Keratinocyte (primary cell): Measurements from ENCODE around the gene USP35. TPM values are rescaled to one million over a fixed set of nuclear protein-coding genes. Genes with fewer than 3 reads are reported as not detected.
A peak's percentile ranks its signal among the peaks of the same experiment; 100 is the strongest.

Experiments
- DNase-seq: peaks from one replicate; pipeline ENCODE4 v3.0.0-alpha.2; 2011; ENCODE audit warnings: low read depth, missing footprints, low spot score
- FAIRE-seq: peaks from 2 replicates; lab custom pipeline; 2011; peaks lifted over from hg19 to GRCh38; lab: Jason Lieb, UNC
- H2AFZ ChIP-seq: 2 replicates; pipeline ENCODE4 v1.6.0; 2012; ENCODE audit warnings: low read length, control low read depth, inconsistent platforms; ENCODE audit not compliant: control insufficient read depth
- H3K27ac ChIP-seq: 2 replicates; pipeline ENCODE4 v1.5.1; 2011; ENCODE audit warnings: low read length; ENCODE audit not compliant: control insufficient read depth, insufficient read depth
- H3K27me3 ChIP-seq: 3 replicates; pipeline ENCODE4 v1.6.0; 2011; ENCODE audit warnings: low read length; ENCODE audit not compliant: control insufficient read depth, insufficient read depth; ENCODE audit errors: extremely low read depth
- H3K36me3 ChIP-seq, 2 experiments: 2 replicates in 1 of 2; 3 replicates in 1 of 2; pipeline ENCODE4 v1.5.1; 2011; ENCODE audit warnings: low read length in 2 of 2, mild to moderate bottlenecking in 1 of 2; ENCODE audit not compliant: control insufficient read depth in 2 of 2, insufficient read depth in 2 of 2; ENCODE audit errors: extremely low read depth in 1 of 2
- H3K4me1 ChIP-seq: 3 replicates; pipeline ENCODE4 v1.5.1; 2011; ENCODE audit warnings: low read length; ENCODE audit not compliant: control insufficient read depth, insufficient read depth; ENCODE audit errors: extremely low read depth
- H3K4me2 ChIP-seq: 3 replicates; pipeline ENCODE4 v1.6.0; 2011; ENCODE audit warnings: low read depth, low read length; ENCODE audit not compliant: control insufficient read depth, insufficient read depth; ENCODE audit errors: extremely low read depth
- H3K4me3 ChIP-seq, 3 experiments: fragments of 200-600 bp in 1 of 3; sonication (generic) in 1 of 3; 2 replicates in 2 of 3; 3 replicates in 1 of 3; pipeline ENCODE4 v1.5.1; 2011 to 2016; ENCODE audit warnings: low read length in 3 of 3, mild to moderate bottlenecking in 3 of 3, control low read depth in 2 of 3, inconsistent platforms in 1 of 3, low read depth in 1 of 3, mixed read lengths in 1 of 3, mixed run types in 1 of 3, moderate library complexity in 1 of 3; ENCODE audit not compliant: control insufficient read depth in 2 of 3, insufficient read depth in 2 of 3; ENCODE audit errors: extremely low read depth in 1 of 3
- H3K79me2 ChIP-seq: 2 replicates; pipeline ENCODE4 v1.6.0; 2012; ENCODE audit warnings: low read length; ENCODE audit not compliant: control insufficient read depth, insufficient read depth
- H3K9ac ChIP-seq: 3 replicates; pipeline ENCODE4 v1.6.0; 2011; ENCODE audit warnings: low read length; ENCODE audit not compliant: control insufficient read depth, insufficient read depth; ENCODE audit errors: extremely low read depth
- H3K9me1 ChIP-seq: 3 replicates; pipeline ENCODE4 v1.6.0; 2011; ENCODE audit warnings: low read length; ENCODE audit not compliant: control insufficient read depth, insufficient read depth; ENCODE audit errors: extremely low read depth
- H3K9me3 ChIP-seq: 2 replicates; pipeline ENCODE4 v1.5.1; 2012; ENCODE audit warnings: low read depth, low read length; ENCODE audit not compliant: control insufficient read depth
- H4K20me1 ChIP-seq: 3 replicates; pipeline ENCODE4 v1.6.0; 2011; ENCODE audit warnings: low read length; ENCODE audit not compliant: control insufficient read depth, insufficient read depth; ENCODE audit errors: extremely low read depth
- CTCF ChIP-seq, 3 experiments: IDR thresholded peaks in 1 of 3; conservative IDR thresholded peaks in 1 of 3; optimal IDR thresholded peaks in 1 of 3; 2 replicates in 2 of 3; 3 replicates in 1 of 3; pipeline versions ENCODE3 to v1.5.1; 2011; ENCODE audit warnings: low read length in 3 of 3, mild to moderate bottlenecking in 3 of 3, moderate library complexity in 2 of 3, control low read depth in 1 of 3, inconsistent platforms in 1 of 3; ENCODE audit not compliant: insufficient read depth in 2 of 3; ENCODE audit errors: extremely low read depth in 1 of 3
- EZH2 ChIP-seq: IDR thresholded peaks from one replicate; pipeline ENCODE4 v1.6.1; 2012; ENCODE audit warnings: inconsistent platforms, mild to moderate bottlenecking, low read length, moderate library complexity
- dilution Hi-C: fragments of 300-500 bp; cut with MboI; formaldehyde crosslinking; loops from one replicate; pipeline ENCODE4 v1.7.0; 2020; ENCODE audit warnings: low sequenced_read_pairs; ENCODE audit not compliant: extremely low pct_ligation_motif_present
- polyA plus RNA-seq, 5 experiments: library from polyadenylated mRNA; depleted of rRNA in 3 of 5; stranded (reverse) in 3 of 5; stranded (forward) in 1 of 5; unstranded in 1 of 5; fragments of >200 nt; gene quantifications; 1 replicate in 1 of 5; 2 replicates in 3 of 5; 3 replicates in 1 of 5; pipeline versions ENCODE4 v1.2.1 to v1.2.3, GENCODE V29; 2011 to 2012; ENCODE audit warnings: missing spikeins in 2 of 5, low read depth in 1 of 5, low replicate concordance in 1 of 5

Gene USP35
- polyA plus RNA-seq, 1 donor (not counting 4 experiments of a cell fraction or from before 2014, with no cell fraction given), result 5.0 TPM

- H4K20me1 ChIP-seq, result no peaks in the 10 kb centered on the region
- peak within 1 kb of the TSS; percentile 77 to 98 (median 87) for H3K4me3 ChIP-seq
- H3K4me1 ChIP-seq, result peaks cover 17% of the 10 kb centered on the region
- H3K27ac ChIP-seq, result peak within 1 kb of the TSS; percentile 92
- no peaks in the 10 kb centered on the region for H3K36me3 ChIP-seq
- peak within 1 kb of the TSS; percentile 96 for H3K9ac ChIP-seq
- TF ChIP-seq CTCF (optimal IDR thresholded peaks at IDR 0.05 in 1 of 3, IDR thresholded peaks at IDR 0.05 in 1 of 3, conservative IDR thresholded peaks at IDR 0.05 in 1 of 3; ENCODE audit: extremely low read depth in 1 of 3, insufficient read depth in 2 of 3, low read length in 3 of 3) (no peak), EZH2 (no peak)
- peak within 1 kb of the TSS; percentile 100 for H2AFZ ChIP-seq
- peak within 1 kb of the TSS; percentile 79 for H3K4me2 ChIP-seq
- peaks cover 40% of the 10 kb centered on the region for H3K79me2 ChIP-seq
- dilution Hi-C loops, result no loop called here
- H3K27me3 ChIP-seq, result no peaks in the 10 kb centered on the region
- DNase-seq (peak; percentile 26), FAIRE-seq (peak; percentile 64)
- no peaks in the 10 kb centered on the region for H3K9me3 ChIP-seq
- no peaks in the 10 kb centered on the region for H3K9me1 ChIP-seq
Observed at GRCh38 chr11:78139422-78140391, 49.0 kb upstream of the USP35 start, which contains the start of gene ALG8. Gene ALG8 (minus strand): TSS chr11:78139626. CDS start chr11:78139588, 38 bp downstream.

GRCh38 chr11:78140392-78141077 is 48.2 kb upstream of the USP35 start:
- no peaks in the 10 kb centered on the region for H3K36me3 ChIP-seq
- no peaks in the 10 kb centered on the region for H3K9me3 ChIP-seq
- H3K4me2 ChIP-seq, result peak overlapping the region; percentile 79
- H3K27ac ChIP-seq, result peak overlapping the region; percentile 92
- H3K9me1 ChIP-seq, result no peaks in the 10 kb centered on the region
- FAIRE-seq, result no peak
- TF ChIP-seq CTCF (optimal IDR thresholded peaks at IDR 0.05 in 1 of 3, IDR thresholded peaks at IDR 0.05 in 1 of 3, conservative IDR thresholded peaks at IDR 0.05 in 1 of 3; ENCODE audit: extremely low read depth in 1 of 3, insufficient read depth in 2 of 3, low read length in 3 of 3) (no peak), EZH2 (no peak)
- H2AFZ ChIP-seq, result peak overlapping the region; percentile 100
- no peaks in the 10 kb centered on the region for H3K27me3 ChIP-seq
- dilution Hi-C loops, result no loop called here
- H3K4me1 ChIP-seq, result peaks cover 17% of the 10 kb centered on the region
- peak overlapping the region in 2 of 3 experiments; percentile 87 to 98 for H3K4me3 ChIP-seq
- H3K79me2 ChIP-seq, result peaks cover 40% of the 10 kb centered on the region
- H3K9ac ChIP-seq, result peak overlapping the region; percentile 96
- no peaks in the 10 kb centered on the region for H4K20me1 ChIP-seq
- DNase-seq, result no peak
